Omental fat pad (tissue), 4 donors: Measurements from ENCODE around the gene GHRHR. TPM values are rescaled to one million over a fixed set of nuclear protein-coding genes. Genes with fewer than 3 reads are reported as not detected.
A peak's percentile ranks its signal among the peaks of the same experiment; 100 is the strongest.

Source experiments
- ATAC-seq: fragments of 150-250 bp; one replicate; pipeline ENCODE4 v1.9.1; 2016; ENCODE audit warnings: mild to moderate bottlenecking, moderate library complexity; ENCODE audit not compliant: low FRiP score
- DNase-seq: peaks from one replicate; pipeline ENCODE4 v3.0.0-alpha.2; 2019; ENCODE audit warnings: low spot score
- CTCF ChIP-seq, 3 donors: fragments of 450-650 bp; IDR thresholded peaks; one replicate each; pipeline ENCODE4 v1.5.1; 2016 to 2017; ENCODE audit warnings: antibody characterized with exemption in 3 of 3, mild to moderate bottlenecking in 3 of 3, moderate library complexity in 2 of 3
- total RNA-seq, 4 donors: library from RNA; depleted of rRNA; stranded (reverse); fragments of >200 nt; gene quantifications; one replicate each; pipeline ENCODE4 v1.1.0, GENCODE V29; 2016

GHRHR gene
- total RNA-seq, 4 donors from 2014 or later = not detected

GRCh38 chr7:30965883-30966282 is 2.1 kb downstream of the GHRHR start:
- no peak for TF ChIP-seq CTCF (IDR thresholded peaks at IDR 0.05)
- ATAC-seq (peak; percentile 21), DNase-seq (no peak)

- no peak for TF ChIP-seq CTCF (IDR thresholded peaks at IDR 0.05)
- DNase-seq (no peak), ATAC-seq (no peak)
Measured at GRCh38 chr7:30968294-30968693, 4.5 kb downstream of the GHRHR start.

- ATAC-seq (no peak), DNase-seq (no peak)
- no peak for TF ChIP-seq CTCF (IDR thresholded peaks at IDR 0.05)
Measured at GRCh38 chr7:30968747-30969603, 5.2 kb downstream of the GHRHR start.

GRCh38 chr7:30969604-30969970 is 5.8 kb downstream of the GHRHR start:
- no peak for TF ChIP-seq CTCF (IDR thresholded peaks at IDR 0.05)
- DNase-seq (no peak), ATAC-seq (no peak)

GRCh38 chr7:30970074-30970473 is 6.3 kb downstream of the GHRHR start:
- no peak for TF ChIP-seq CTCF (IDR thresholded peaks at IDR 0.05)
- ATAC-seq (no peak), DNase-seq (no peak)

GRCh38 chr7:30970594-30971094 is 6.9 kb downstream of the GHRHR start:
- no peak for ATAC-seq
- TF ChIP-seq CTCF (IDR thresholded peaks at IDR 0.05) = no peak
- no peak for DNase-seq

GRCh38 chr7:30971440-30971839 is 7.7 kb downstream of the GHRHR start:
- no peak for ATAC-seq
- no peak for DNase-seq

More at GRCh38 chr7:30971440-30971839, 7.7 kb downstream of the GHRHR start:
- TF ChIP-seq CTCF (IDR thresholded peaks at IDR 0.05) = no peak
